Bone marrow (tissue), 2 donors: ENCODE results near the gene CCDC60.

ENCODE experiments used
- DNase-seq, 2 donors: peaks; one replicate each; lab custom pipeline; 2025; lab: John Stamatoyannopoulos, UW

CCDC60 gene

DNA sequence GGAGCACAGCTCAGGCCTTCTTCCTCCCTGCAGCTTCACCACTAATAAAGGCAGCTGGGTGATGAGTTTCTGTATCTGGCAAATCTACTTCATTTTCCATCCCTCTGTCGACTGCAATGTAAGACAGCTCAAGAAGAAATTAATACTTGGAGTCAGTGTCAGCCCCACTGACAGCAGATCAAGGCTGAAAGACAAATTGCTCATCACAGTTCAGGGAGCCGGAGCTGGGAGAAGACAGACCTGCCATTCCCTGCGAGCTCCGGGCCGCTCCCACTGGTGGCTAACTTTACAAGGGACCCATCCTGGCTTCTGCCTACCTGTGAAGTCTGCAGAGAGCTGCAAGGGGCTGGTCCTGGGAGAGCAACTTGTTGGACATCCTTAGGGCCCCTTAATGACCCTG lies 49.8 kb downstream of the CCDC60 start:
- no peak for DNase-seq

GRCh38 chr12:119385659-119386058 lies 51.1 kb downstream of the CCDC60 start:
- DNase-seq = no peak

DNA sequence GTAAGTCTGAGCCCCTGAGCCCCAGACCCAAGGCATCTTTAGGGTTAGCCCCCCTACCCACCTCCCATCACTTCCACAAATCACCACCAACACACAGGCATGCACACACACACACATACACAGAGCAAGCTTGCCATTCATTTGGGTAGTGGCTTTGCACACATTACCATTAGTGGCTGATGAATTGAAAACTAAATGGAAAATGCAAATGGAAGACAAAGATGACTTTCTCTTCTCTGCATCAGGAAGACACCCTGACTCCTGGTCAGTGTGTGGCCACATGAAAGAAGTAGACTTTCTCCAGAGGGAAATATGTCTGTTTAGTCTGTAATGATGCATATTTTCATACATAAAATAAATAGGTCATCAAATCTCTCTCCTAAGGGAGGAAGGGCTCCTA lies 55.2 kb downstream of the CCDC60 start:
- DNase-seq = no peak

GRCh38 chr12:119391673-119392072 lies 57.1 kb downstream of the CCDC60 start:
- DNase-seq = no peak

GRCh38 chr12:119393677-119394076 lies 59.1 kb downstream of the CCDC60 start:
- no peak for DNase-seq

DNA sequence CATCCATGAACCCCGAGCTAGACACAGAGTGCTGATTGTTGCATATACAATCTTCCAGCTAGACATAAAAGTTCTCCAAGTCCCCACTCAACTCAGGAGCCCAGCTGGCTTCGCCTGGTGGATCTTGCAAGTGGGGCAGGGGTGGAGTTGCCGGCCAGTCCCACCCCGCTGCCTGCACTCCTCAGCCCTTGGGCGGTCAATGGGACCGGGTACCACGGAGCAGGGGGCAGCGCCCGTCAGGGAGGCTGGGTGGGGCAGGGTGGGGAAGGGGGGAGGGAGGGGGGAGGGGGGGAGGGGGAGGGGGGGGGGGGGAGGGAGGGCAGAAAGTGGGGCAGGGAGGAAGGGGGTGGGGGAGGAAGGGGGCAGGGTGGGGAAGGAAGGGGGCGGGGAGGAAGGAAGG lies 63.0 kb downstream of the CCDC60 start:
- no peak for DNase-seq

DNA sequence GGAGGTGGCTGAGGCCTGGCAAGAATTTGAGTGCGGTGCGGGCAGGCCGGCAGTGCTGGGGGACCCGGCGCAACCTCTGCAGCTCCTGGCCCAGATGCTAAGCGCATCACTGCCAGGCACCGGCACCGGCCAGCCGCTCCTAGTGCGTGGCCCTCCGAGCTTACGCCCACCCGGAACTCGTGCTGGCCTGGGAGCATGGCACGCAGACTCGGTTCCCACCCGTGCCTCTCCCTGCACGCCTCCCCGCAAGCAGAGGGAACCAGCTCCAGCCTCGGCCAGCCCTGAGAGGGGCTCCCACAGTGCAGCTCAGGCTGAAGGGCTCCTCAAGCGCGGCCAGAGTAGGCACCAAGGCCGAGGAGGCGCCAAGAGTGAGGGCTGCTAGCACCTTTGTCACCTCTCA lies 63.7 kb downstream of the CCDC60 start:
- DNase-seq = no peak

GRCh38 chr12:119399301-119399700 lies 64.8 kb downstream of the CCDC60 start:
- no peak for DNase-seq

- no peak for DNase-seq
Observed at GRCh38 chr12:119406308-119406707, 71.8 kb downstream of the CCDC60 start.

- no peak for DNase-seq
Observed at GRCh38 chr12:119406811-119407210, 72.3 kb downstream of the CCDC60 start.

DNA sequence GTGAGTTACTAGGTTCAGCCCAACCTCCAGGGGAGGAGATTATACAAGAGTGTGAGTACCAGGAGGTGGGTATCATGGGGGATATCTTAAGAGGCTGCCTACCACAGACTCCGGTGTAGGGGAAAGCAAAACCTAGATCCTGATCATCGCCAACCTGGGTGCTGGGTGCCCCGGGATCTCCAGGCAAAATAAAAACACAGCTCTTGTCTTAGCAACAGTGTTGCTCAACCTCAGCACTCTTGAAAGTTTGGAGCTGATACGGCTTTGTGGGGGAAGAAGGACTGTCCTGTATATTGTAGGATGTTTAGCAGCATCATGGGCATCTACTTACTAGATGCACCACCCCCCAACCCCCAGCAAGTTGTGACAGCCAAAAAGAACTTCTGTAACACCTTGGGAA lies 74.5 kb downstream of the CCDC60 start:
- no peak for DNase-seq

GRCh38 chr12:119410396-119410795 lies 75.9 kb downstream of the CCDC60 start:
- DNase-seq = no peak

DNA sequence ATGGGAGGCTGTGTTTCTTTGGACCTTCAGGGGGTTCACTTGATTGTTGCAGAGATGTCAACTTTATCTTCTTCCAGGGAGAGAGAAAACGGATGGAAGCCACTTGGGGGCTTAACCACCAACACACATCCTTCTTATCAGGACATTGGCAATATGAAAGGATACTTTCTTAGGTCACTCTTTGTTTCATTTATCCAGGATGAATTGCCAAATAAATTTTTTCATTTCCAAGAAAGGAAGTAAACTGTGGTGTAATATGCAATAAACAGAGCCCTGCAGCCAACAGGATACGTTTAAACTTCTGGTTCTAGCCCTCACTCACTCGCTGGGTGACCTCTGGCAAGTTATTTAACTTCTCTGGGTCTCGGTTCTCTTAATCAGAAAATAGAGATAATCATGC lies 77.8 kb downstream of the CCDC60 start:
- no peak for DNase-seq

GRCh38 chr12:119412811-119413794 lies 78.6 kb downstream of the CCDC60 start:
- DNase-seq = peak in 1 of 2 donors; percentile 3

DNA sequence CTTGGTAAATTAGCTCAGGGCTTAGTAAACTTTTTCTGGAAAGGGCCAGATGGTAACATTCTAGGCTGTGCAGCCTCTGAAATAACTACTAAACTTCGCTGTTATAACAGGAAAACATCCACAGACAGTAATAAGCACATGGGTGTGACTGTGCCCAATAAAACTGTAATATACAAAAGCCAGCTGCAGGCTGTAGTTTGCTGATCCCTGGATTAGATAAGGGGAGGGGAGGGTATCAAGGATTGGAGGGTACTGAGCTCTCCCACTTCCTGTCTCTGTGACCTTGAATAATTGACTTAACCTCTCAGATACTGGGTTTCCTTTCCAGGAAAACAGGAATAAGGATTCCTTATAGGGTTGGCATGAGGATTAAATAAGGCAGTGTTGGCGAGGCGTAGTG lies 81.2 kb downstream of the CCDC60 start:
- no peak for DNase-seq

- DNase-seq = no peak
Observed at GRCh38 chr12:119417440-119417839, 82.9 kb downstream of the CCDC60 start.

- DNase-seq = no peak
Observed at GRCh38 chr12:119419381-119419780, 84.9 kb downstream of the CCDC60 start.

DNA sequence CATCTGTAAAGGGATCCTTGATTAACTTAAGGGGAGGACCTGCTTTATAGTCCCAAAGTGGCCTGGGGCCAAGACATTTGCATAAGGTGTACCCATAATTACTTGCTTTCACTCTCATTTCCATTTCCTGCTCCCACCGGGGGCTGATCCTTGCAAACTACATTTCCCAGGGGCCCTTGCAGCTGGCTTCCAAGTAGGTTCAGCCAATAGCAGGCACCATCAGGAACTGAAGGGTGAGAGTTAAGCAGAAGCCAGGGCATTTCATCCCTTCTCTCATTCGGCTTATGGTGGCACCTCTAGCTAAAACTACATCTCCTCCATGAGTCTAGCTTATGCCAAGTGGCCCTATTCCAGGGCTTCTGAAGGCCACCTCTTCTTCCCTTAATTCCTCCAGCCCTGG lies 88.8 kb downstream of the CCDC60 start:
- no peak for DNase-seq

DNA sequence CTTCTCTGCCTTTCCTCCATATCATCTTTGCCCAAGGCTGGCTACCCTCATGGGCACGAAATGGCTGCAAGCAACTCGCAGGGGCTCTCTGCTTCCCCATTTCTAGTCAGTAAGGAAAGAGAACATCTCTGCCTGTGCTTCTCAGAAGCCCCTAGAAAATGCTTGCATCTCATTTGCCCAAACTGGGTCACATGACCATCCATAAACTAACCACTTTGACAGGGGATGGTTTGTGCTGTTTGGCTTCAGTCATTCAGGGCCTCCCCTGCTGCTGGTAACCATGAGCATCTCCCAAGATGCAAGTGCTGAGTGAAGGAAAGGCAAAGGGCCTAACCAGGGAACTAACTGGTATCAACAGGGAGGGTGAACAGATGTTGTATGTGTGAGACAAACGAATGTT lies 91.1 kb downstream of the CCDC60 start:
- no peak for DNase-seq

DNA sequence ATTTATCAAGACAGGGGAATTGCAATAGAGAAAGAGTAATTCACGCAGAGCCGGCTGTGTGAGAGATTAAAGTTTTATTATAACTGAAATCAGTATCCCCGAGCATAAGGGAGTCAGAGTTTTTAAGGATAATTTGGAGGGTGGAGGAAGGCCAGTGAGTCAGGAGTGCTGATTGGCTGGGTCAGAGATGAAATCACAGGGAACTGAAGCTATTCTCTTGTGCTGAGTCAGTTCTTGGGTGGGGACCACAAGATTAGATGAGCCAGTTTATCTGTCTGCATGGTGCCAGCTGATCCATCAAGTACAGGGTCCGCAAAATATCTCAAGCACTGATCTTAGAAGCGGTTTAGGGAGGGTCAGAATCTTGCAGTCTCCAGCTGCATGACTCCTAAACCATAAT lies 96.6 kb downstream of the CCDC60 start:
- no peak for DNase-seq

GRCh38 chr12:119432949-119433348 lies 98.4 kb downstream of the CCDC60 start:
- no peak for DNase-seq

DNA sequence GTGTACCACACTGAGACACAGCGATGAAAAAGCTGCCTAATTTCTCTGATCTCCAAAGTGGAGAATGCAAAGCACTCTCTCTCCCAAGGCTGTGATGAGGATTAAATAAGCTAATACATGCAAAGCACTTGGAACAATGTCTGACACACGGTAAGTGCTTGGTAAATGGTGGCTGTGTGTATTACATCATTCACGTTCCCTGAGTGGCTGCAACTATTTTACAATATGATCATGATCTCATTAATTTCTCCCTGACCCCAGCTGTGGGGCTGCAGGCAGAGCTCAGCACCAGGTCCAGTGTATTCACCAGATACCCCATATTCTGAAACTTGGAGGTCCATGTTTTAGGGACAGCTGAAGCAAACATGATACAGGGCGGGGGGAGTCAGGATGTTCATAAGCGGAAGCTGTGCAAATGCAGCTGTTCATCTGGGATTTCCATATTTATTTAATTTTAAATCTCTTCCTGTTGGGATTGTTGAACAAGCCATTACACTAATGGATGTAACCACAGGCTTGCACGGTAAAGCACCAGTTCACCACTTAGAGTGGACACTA lies 106.4 kb downstream of the CCDC60 start:
- DNase-seq = no peak

- DNase-seq = no peak
Observed at GRCh38 chr12:119444462-119445044, 110.0 kb downstream of the CCDC60 start.
